K562 (cell line): ENCODE data around the gene PTCHD4. TPM values are rescaled to one million over a fixed set of nuclear protein-coding genes. Genes with fewer than 3 reads are reported as not detected.

Source experiments
- ATAC-seq: fragments of 200-7000 bp; cut with Tn5 transposase; 3 replicates; pipeline ENCODE4 v1.9.1; 2020; ENCODE audit warnings: moderate library complexity
- BruUV-seq: library from RNA; stranded (reverse); fragments of 400-500 nt; replicated peaks from 2 replicates; lab custom pipeline; 2021; lab: Mats Ljungman, UMichigan
- CTCF ChIA-PET: fragments of 300-600 bp; formaldehyde crosslinking; extraction: SDS; loops from one replicate; lab custom pipeline; 2021; ENCODE audit warnings: low intra/inter-chr PET ratio; lab: Yijun Ruan, JAX
- POLR2A ChIA-PET: fragments of 300-600, 350-650 bp; sonication (Branson Sonifier 250); formaldehyde crosslinking; extraction: SDS; loops from one replicate; lab custom pipeline; 2021; ENCODE audit warnings: antibody characterized with exemption, inconsistent platforms; lab: Yijun Ruan, JAX
- DNase-seq, 4 experiments: peaks; one replicate each; pipeline versions ENCODE4 v3.0.0 to v3.0.0-alpha.2; 2011 to 2018; ENCODE audit warnings: low spot score in 3 of 4, mixed read lengths in 3 of 4; ENCODE audit errors: extremely low read depth in 1 of 4
- FAIRE-seq: peaks from 2 replicates; lab custom pipeline; 2011; peaks lifted over from hg19 to GRCh38; lab: Jason Lieb, UNC
- H2AFZ ChIP-seq: 2 replicates; pipeline ENCODE4 v1.6.0; 2011; ENCODE audit warnings: low read depth, low read length, control low read depth, inconsistent platforms
- H3K27ac ChIP-seq: fragments of 200-600 bp; 3 replicates; pipeline ENCODE4 v1.8.0; 2011; ENCODE audit warnings: low read depth, mild to moderate bottlenecking, control low read depth, inconsistent platforms, low read length, moderate library complexity, mixed read lengths; ENCODE audit errors: extremely low read depth
- H3K27me3 ChIP-seq, 2 experiments: fragments of 300-600 bp in 1 of 2; 2 replicates in 1 of 2; 3 replicates in 1 of 2; pipeline versions ENCODE4 v1.6.0 to v1.8.0; 2011; ENCODE audit warnings: inconsistent platforms in 2 of 2, low read length in 2 of 2, mild to moderate bottlenecking in 1 of 2, mixed read lengths in 1 of 2, moderate library complexity in 1 of 2; ENCODE audit not compliant: control insufficient read depth in 2 of 2, insufficient read depth in 2 of 2
- H3K36me3 ChIP-seq: fragments of 300-600 bp; 3 replicates; pipeline ENCODE4 v1.8.0; 2011; ENCODE audit warnings: mild to moderate bottlenecking, low read length, inconsistent platforms; ENCODE audit not compliant: control insufficient read depth, insufficient read depth
- H3K4me1 ChIP-seq, 2 experiments: fragments of 200-600 bp in 1 of 2; replicated peaks in 1 of 2; 2 replicates in 1 of 2; 3 replicates in 1 of 2; pipeline versions ENCODE4 v1.5.1 to v1.8.0; 2011; ENCODE audit warnings: inconsistent platforms in 2 of 2, low read length in 2 of 2, mild to moderate bottlenecking in 1 of 2, mixed read lengths in 1 of 2, moderate library complexity in 1 of 2; ENCODE audit not compliant: control insufficient read depth in 2 of 2, insufficient read depth in 2 of 2
- H3K4me2 ChIP-seq: 2 replicates; pipeline ENCODE4 v1.6.1; 2011; ENCODE audit warnings: low read length, control low read depth, inconsistent platforms, mixed read lengths; ENCODE audit not compliant: insufficient read depth
- H3K4me3 ChIP-seq: fragments of 200-600 bp; sonication (generic), shearing (Covaris generic); 2 replicates; pipeline ENCODE4 v1.5.1; 2016; ENCODE audit warnings: control low read depth, inconsistent platforms
- H3K79me2 ChIP-seq: fragments of 200-600 bp; 3 replicates; pipeline ENCODE4 v1.8.0; 2011; ENCODE audit warnings: low read length, inconsistent platforms; ENCODE audit not compliant: control insufficient read depth, insufficient read depth
- H3K9ac ChIP-seq, 2 experiments: 2 replicates each; pipeline versions ENCODE4 v1.6.0 to v1.6.1; 2011; ENCODE audit warnings: low read depth in 2 of 2, low read length in 2 of 2, control low read depth in 1 of 2, inconsistent platforms in 1 of 2, mild to moderate bottlenecking in 1 of 2, mixed read lengths in 1 of 2; ENCODE audit not compliant: insufficient read depth in 1 of 2
- H3K9me1 ChIP-seq: one replicate; pipeline ENCODE4 v1.6.0; 2011; ENCODE audit warnings: inconsistent platforms, mild to moderate bottlenecking, low read length, moderate library complexity; ENCODE audit not compliant: control insufficient read depth, insufficient read depth
- H3K9me3 ChIP-seq: replicated peaks from 2 replicates; pipeline ENCODE4 v1.5.1; 2011; ENCODE audit warnings: low read depth, low read length, inconsistent platforms; ENCODE audit not compliant: control insufficient read depth, insufficient read depth
- H4K20me1 ChIP-seq: replicated peaks from 2 replicates; pipeline ENCODE4 v1.6.1; 2011; ENCODE audit warnings: low read length, inconsistent platforms, mixed read lengths; ENCODE audit not compliant: control insufficient read depth, insufficient read depth
- ARID2 ChIP-seq: fragments of 450-650 bp; IDR thresholded peaks from 2 replicates; pipeline ENCODE4 v1.6.1; 2017; ENCODE audit warnings: antibody characterized with exemption, mild to moderate bottlenecking
- BRCA1 ChIP-seq, 2 experiments: fragments of 450-650 bp in 1 of 2; sonication (generic) in 1 of 2; formaldehyde crosslinking in 1 of 2; IDR thresholded peaks; 2 replicates each; pipeline versions ENCODE4 v1.5.0 to v1.6.1; 2017 to 2020; ENCODE audit warnings: mild to moderate bottlenecking in 1 of 2, missing genetic modification reagents in 1 of 2
- CBX1 ChIP-seq: sonication (generic); IDR thresholded peaks from 2 replicates; pipeline ENCODE4 v1.6.1; 2016; ENCODE audit warnings: antibody characterized with exemption, low read depth, mild to moderate bottlenecking
- DIDO1 ChIP-seq: fragments of 450-650 bp; IDR thresholded peaks from 2 replicates; pipeline ENCODE4 v1.6.1; 2016; ENCODE audit warnings: low read depth, missing biosample characterization, missing genetic modification characterization
- EZH2 ChIP-seq: IDR thresholded peaks from 2 replicates; pipeline ENCODE4 v1.6.1; 2012; ENCODE audit warnings: low read depth, mild to moderate bottlenecking, inconsistent platforms, low read length, borderline replicate concordance
- FOXA3 ChIP-seq, 2 experiments: fragments of 450-650 bp in 1 of 2; sonication (generic) in 1 of 2; formaldehyde crosslinking; IDR thresholded peaks in 1 of 2; conservative IDR thresholded peaks in 1 of 2; 2 replicates each; pipeline versions ENCODE4 v1.4.0 to v1.8.0; 2020 to 2022; ENCODE audit warnings: mild to moderate bottlenecking in 2 of 2, missing genetic modification reagents in 1 of 2
- FUS ChIP-seq: fragments of 200-400 bp; formaldehyde crosslinking; optimal IDR thresholded peaks from 2 replicates; pipeline ENCODE3; 2017; ENCODE audit warnings: low read depth, low read length
- KLF13 ChIP-seq: fragments of 450-650 bp; IDR thresholded peaks from 2 replicates; pipeline ENCODE4 v1.6.1; 2016; ENCODE audit warnings: missing genetic modification characterization, low read depth, mild to moderate bottlenecking, missing compliant biosample characterization, moderate library complexity, borderline replicate concordance
- MAFF ChIP-seq: IDR thresholded peaks from 2 replicates; pipeline ENCODE4 v1.6.1; 2012; ENCODE audit warnings: low read length, improper control_type of control experiment
- MYC ChIP-seq, 2 experiments: fragments of 250-450 bp in 1 of 2; sonication (Bioruptor Pico) in 1 of 2; IDR thresholded peaks; 2 replicates each; pipeline versions ENCODE4 v1.5.1 to v1.6.1; 2012 to 2021; ENCODE audit warnings: low read depth in 2 of 2, borderline replicate concordance in 1 of 2, improper control_type of control experiment in 1 of 2, low read length in 1 of 2, mild to moderate bottlenecking in 1 of 2, moderate library complexity in 1 of 2
- PHB2 ChIP-seq: fragments of 450-650 bp; IDR thresholded peaks from 2 replicates; pipeline ENCODE4 v1.6.1; 2017; ENCODE audit warnings: low read depth
- POLR2AphosphoS5 ChIP-seq: IDR thresholded peaks from 2 replicates; pipeline ENCODE4 v1.6.1; 2011; ENCODE audit warnings: mild to moderate bottlenecking, low read depth, low read length, moderate library complexity; ENCODE audit not compliant: control insufficient read depth, insufficient read depth
- RNF2 ChIP-seq: sonication (generic); IDR thresholded peaks from 2 replicates; pipeline ENCODE4 v1.6.1; 2016
- ZFPM2 ChIP-seq: fragments of 250-450 bp; sonication (Bioruptor Pico); IDR thresholded peaks from 2 replicates; pipeline ENCODE4 v1.5.1; 2022; ENCODE audit warnings: mild to moderate bottlenecking
- WGBS: fragments of 100-300 bp; shearing (Covaris generic); methylation state at CpG from one replicate; pipeline ENCODE4 v1.1.6; 2016; ENCODE audit warnings: low coverage, mixed read lengths; ENCODE audit not compliant: insufficient coverage; ENCODE audit errors: missing lambda C conversion rate; 5-methylcytosine and 5-hydroxymethylcytosine counted together
- in situ Hi-C: fragments of 300-500 bp; cut with MboI; formaldehyde crosslinking; loops from 4 replicates; pipeline ENCODE4 v1.15.0; 2018; ENCODE audit warnings: inconsistent platforms, mixed read lengths
- intact Hi-C: fragments of 100-400 bp; cut with micrococcal nuclease; formaldehyde crosslinking; loops from 2 replicates; pipeline ENCODE4 v1.14.2; 2022
- polyA plus RNA-seq, 8 experiments: library from polyadenylated mRNA; depleted of rRNA in 4 of 8; stranded (reverse) in 5 of 8; unstranded in 3 of 8; fragments of >200 nt; fragmentation: Nextera tagmentation in 2 of 8; fragmentation: Illumina TruSeq in 1 of 8; extraction: Ambion mirVana in 2 of 8; extraction: Trizol in 1 of 8; gene quantifications; 2 replicates each; pipeline versions ENCODE4 v1.2.1 to v1.2.3, GENCODE V29; 2011 to 2014; ENCODE audit warnings: inconsistent platforms in 1 of 8, missing spikeins in 1 of 8
- total RNA-seq, 7 experiments: library from RNA; depleted of rRNA in 6 of 7; stranded (reverse); fragments of >200 nt in 6 of 7; fragmentation: Illumina TruSeq in 2 of 7; extraction: Trizol in 2 of 7; gene quantifications; 2 replicates each; pipeline versions ENCODE4 v1.2.1 to v1.2.3, GENCODE V29; 2011 to 2021; ENCODE audit warnings: low replicate concordance in 1 of 7
- TF ChIP-seq, protein P1 (sequence below): sonication (generic); formaldehyde crosslinking; IDR thresholded peaks from 2 replicates; pipeline ENCODE4 v1.8.1; 2023; ENCODE audit warnings: mild to moderate bottlenecking, missing genetic modification reagents, moderate library complexity
- TF ChIP-seq, protein P2 (sequence below): fragments of 450-650 bp; formaldehyde crosslinking; IDR thresholded peaks from 2 replicates; pipeline ENCODE4 v1.4.0; 2022; ENCODE audit warnings: mild to moderate bottlenecking, moderate library complexity
- TF ChIP-seq, protein P3 (sequence below): fragments of 250-450 bp; sonication (Bioruptor Pico); IDR thresholded peaks from 2 replicates; pipeline ENCODE4 v1.6.1; 2021; ENCODE audit warnings: mild to moderate bottlenecking
- TF ChIP-seq, protein P4 (sequence below): sonication (generic); formaldehyde crosslinking; IDR thresholded peaks from 2 replicates; pipeline ENCODE4 v1.9.0; 2022; ENCODE audit warnings: mild to moderate bottlenecking, missing genetic modification reagents

The PTCHD4 gene
- total and polyA plus RNA-seq, 9 of the 15 experiments (the other 6 are each of a cell fraction or from before 2014, with no cell fraction given), result not detected

DNA sequence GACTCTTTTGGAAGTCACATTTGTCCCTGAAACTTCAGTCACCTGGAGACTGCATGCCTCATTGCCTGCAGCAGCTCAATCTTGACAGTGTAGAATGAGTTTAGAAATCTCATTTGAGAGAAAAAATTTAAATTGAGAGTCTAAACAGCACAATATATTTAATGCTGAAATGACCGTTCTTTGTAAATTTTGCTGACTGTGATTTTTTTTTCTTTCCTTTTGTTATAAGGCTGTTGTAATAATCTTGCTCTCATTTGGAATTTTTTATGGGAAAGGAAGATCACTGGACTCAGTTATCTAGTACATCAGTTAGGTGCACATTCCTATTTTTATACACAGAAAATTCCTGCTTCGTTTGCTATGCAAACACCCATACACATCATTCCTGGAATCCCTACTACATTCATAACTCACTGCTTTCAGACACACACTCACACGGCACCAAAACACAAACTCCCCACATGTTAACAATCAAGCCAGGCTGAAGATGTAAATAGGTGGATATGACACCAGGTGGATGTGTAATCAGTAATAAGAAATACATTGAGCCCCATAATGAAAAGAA is 43.8 kb downstream of the PTCHD4 start (continued):
- peak; percentile 84 for TF ChIP-seq MAFF
- no peak for TF ChIP-seq PHB2
- no peak for TF ChIP-seq MYC (IDR thresholded peaks at IDR 0.05; ENCODE audit: low read depth, low read length)
- TF ChIP-seq MYC (CRISPR knock-in tag; IDR thresholded peaks at IDR 0.05; ENCODE audit: borderline replicate concordance, low read depth), result no peak
- no peak for TF ChIP-seq ARID2
- TF ChIP-seq, protein P1, sequence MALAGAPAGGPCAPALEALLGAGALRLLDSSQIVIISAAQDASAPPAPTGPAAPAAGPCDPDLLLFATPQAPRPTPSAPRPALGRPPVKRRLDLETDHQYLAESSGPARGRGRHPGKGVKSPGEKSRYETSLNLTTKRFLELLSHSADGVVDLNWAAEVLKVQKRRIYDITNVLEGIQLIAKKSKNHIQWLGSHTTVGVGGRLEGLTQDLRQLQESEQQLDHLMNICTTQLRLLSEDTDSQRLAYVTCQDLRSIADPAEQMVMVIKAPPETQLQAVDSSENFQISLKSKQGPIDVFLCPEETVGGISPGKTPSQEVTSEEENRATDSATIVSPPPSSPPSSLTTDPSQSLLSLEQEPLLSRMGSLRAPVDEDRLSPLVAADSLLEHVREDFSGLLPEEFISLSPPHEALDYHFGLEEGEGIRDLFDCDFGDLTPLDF (CRISPR knock-in tag), result no peak

DNA sequence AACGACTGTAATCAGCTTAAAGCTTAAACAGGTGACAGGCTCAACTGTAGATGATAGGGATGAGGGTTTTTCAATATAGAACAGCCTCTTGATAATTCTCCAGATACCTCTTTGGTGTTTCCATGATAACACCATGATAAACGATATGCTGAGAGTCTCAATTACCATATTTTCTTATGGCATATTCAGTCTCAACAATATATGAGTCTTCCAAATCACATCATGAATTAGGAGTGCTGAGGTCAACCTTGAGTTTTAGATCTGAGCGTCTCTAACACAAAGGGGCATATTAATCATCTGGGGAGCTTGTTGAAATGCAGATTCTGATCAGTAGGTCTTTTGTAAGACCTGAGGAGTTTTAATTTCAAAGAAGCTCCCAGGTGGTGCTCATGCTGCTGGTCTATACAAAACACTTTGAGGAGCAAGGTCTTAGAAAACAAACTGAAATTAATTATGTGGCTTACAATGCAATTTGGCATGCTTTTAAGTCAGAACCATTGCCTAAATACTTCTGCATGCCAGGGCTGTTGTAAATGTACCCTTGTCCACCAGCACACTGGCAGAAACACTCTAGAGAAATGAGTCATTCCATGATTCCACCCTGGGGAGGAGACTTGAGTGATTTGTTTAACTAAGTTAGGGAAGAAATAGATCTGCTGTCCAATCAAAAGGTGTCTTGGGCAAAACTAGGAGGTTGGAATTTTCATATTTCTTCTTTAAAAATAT is 49.6 kb downstream of the PTCHD4 start:
- WGBS, result 0% methylated on average over 3 of the region's 3 CpGs
- intact Hi-C loops, result no loop called here
- no peak for FAIRE-seq
- TF ChIP-seq, protein P2, sequence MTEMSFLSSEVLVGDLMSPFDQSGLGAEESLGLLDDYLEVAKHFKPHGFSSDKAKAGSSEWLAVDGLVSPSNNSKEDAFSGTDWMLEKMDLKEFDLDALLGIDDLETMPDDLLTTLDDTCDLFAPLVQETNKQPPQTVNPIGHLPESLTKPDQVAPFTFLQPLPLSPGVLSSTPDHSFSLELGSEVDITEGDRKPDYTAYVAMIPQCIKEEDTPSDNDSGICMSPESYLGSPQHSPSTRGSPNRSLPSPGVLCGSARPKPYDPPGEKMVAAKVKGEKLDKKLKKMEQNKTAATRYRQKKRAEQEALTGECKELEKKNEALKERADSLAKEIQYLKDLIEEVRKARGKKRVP, result no peak
- TF ChIP-seq KLF13 (tag), result no peak
- TF ChIP-seq DIDO1 (tag), result no peak
- TF ChIP-seq RNF2, result no peak
- TF ChIP-seq, protein P3, sequence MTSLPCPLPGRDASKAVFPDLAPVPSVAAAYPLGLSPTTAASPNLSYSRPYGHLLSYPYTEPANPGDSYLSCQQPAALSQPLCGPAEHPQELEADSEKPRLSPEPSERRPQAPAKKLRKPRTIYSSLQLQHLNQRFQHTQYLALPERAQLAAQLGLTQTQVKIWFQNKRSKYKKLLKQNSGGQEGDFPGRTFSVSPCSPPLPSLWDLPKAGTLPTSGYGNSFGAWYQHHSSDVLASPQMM (CRISPR knock-in tag), result no peak
- no peak for TF ChIP-seq POLR2AphosphoS5
- no peak for TF ChIP-seq FOXA3 (CRISPR knock-in tag; conservative IDR thresholded peaks at IDR 0.05 in 1 of 2, IDR thresholded peaks at IDR 0.05 in 1 of 2)
- no peak for TF ChIP-seq BRCA1 (IDR thresholded peaks at IDR 0.05)
- TF ChIP-seq BRCA1 (CRISPR knock-in tag; IDR thresholded peaks at IDR 0.05), result no peak
- TF ChIP-seq, protein P4, sequence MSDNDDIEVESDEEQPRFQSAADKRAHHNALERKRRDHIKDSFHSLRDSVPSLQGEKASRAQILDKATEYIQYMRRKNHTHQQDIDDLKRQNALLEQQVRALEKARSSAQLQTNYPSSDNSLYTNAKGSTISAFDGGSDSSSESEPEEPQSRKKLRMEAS (CRISPR knock-in tag), result no peak
- no peak for TF ChIP-seq CBX1
- TF ChIP-seq EZH2, result no peak
- TF ChIP-seq ZFPM2 (CRISPR knock-in tag), result no peak
- no peak for TF ChIP-seq FUS

More for the DNA sequence above, 49.6 kb downstream of the PTCHD4 start:
- no peak for DNase-seq
- CTCF ChIA-PET, result no interaction called here
- no peak overlapping the region for H3K4me3 ChIP-seq
- H3K27ac ChIP-seq, result no peak overlapping the region
- no peak overlapping the region for H3K4me2 ChIP-seq
- in situ Hi-C loops, result no loop called here
- no peak overlapping the region for H2AFZ ChIP-seq
- H4K20me1 ChIP-seq, result no peaks in the 10 kb centered on the region
- no peaks in the 10 kb centered on the region for H3K27me3 ChIP-seq
- no peak overlapping the region for H3K9ac ChIP-seq
- no peaks in the 10 kb centered on the region for H3K79me2 ChIP-seq
- POLR2A ChIA-PET, result no interaction called here
- no peak for ATAC-seq
- no TSS peak for BruUV-seq
- H3K9me3 ChIP-seq, result no peaks in the 10 kb centered on the region
- no peaks in the 10 kb centered on the region for H3K36me3 ChIP-seq
- no peaks in the 10 kb centered on the region for H3K9me1 ChIP-seq
- no peaks in the 10 kb centered on the region for H3K4me1 ChIP-seq
